GM21825 (cell line): Measurements from ENCODE around the gene ENOX1.

Experiments used
- ATAC-seq: cut with Tn5 transposase; IDR thresholded peaks from one replicate; pipeline ENCODE4 v1.9.1; 2021; ENCODE audit warnings: mild to moderate bottlenecking, moderate library complexity; ENCODE audit not compliant: unreplicated experiment

The ENOX1 gene

GRCh38 chr13:43269037-43269481, 517.7 kb downstream of the ENOX1 start:
- no peak for ATAC-seq

GRCh38 chr13:43268632-43269031, 518.1 kb downstream of the ENOX1 start:
- no peak for ATAC-seq

- no peak for ATAC-seq
These were observed 518.9 kb downstream of the ENOX1 start for GRCh38 chr13:43267916-43268315.

DNA sequence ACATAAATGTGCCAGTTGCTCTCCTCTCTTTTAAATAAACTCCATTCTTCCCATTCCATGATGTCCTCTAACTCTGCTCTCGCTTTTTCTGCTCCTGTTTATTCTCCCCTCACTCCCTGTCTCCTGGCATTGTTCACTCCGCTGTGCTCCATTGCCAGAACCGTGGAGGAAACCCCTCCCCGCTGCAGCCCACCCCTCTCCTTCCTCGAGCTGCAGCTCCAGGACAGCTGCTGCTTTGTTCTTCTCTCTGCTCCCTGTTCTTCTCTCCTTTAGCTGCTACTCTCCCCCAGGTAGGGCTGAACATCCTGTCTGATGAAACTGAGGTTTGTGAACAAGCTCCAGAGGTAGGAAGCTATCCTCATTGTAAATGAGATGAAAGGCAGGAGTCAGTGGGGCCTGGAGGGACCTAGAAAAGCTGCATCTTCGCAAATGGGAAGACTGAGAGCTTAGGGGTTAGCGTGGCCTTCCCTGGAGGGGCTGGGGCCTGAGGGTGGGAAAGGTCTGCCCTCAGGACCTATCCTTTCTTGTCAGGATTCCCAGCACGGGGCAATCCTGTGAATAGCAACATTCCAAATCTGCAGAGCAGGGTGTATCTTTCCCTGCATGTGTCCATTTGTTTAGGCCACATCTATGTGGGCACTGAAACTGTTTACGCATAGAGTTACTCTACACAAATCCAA, 519.7 kb downstream of the ENOX1 start:
- ATAC-seq = no peak

DNA sequence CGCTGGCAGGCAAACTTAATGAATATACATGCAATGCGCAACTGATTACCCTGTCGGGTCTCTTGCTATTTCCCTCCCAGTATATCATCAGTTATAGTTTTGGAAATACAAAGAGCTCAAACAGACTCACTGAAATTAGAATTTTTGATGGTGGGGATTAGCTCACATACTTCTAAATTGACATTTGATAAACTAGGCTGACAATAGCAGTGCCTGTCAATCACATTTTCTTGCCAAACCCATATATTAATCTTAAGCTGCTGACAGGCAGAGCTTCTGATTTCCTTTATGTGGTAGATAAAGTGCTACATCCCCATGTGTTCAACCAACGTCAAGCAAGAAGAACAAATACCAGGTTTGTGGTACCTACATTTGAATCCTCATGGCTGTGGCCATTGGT, 521.7 kb downstream of the ENOX1 start:
- no peak for ATAC-seq

DNA sequence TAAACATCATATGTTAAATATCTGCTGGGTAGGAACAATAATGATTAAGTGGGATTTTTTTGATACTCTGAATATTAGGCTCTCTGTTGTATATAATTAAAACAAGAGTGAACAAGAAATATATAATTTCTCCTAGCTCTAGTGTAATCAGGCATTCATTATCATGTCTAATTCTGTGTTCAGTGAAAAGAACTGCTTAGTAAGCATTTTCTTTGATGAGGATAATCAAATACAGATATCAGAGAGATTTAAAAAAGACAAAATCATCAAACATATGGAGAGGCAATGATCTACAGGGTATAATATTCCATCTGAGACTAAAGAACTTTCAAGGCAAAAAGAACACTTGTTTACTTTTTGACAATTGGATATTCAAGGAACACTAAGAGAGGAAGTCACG, 522.3 kb downstream of the ENOX1 start:
- ATAC-seq = no peak

GRCh38 chr13:43263047-43263446, 523.7 kb downstream of the ENOX1 start:
- no peak for ATAC-seq

DNA sequence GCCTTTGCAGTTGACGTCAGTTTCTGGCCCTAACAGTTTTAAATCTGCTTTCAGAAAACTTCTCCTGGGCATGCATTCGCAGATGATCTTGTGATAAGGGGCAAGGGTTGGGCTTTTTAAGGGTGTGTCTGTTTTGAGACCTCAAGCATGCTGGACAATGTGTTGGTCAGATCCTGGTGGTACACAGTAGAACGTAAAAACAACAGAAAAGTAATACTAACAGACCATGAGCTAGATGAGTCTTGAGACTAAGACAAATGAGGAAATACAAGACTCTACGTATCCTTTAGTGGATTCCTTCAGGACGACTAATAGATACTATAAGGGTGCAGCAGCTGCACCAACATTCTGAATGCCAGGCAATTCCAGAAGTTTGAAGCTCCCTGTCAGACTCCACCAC, 525.8 kb downstream of the ENOX1 start:
- ATAC-seq = no peak

DNA sequence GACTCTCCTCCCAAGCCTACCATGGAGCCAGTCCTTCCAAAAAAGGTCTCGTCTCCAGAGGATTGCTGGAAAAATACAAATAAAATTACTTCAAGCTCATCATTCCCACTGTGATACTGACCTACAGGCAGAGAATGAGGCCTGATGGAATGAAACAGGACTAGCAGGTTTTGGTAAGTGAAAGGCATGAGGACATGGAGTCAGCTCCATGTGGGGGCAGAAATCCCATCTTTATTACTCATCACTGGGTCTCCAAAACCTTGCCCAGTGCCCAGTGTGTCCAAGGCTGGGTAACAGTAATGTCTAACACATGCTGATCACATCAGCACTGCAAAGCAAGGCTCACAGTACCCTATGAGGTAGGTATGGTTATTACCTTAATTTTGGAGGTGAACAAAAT, 528.0 kb downstream of the ENOX1 start:
- no peak for ATAC-seq

GRCh38 chr13:43257765-43258164, 529.0 kb downstream of the ENOX1 start:
- no peak for ATAC-seq

- no peak for ATAC-seq
These were observed 534.8 kb downstream of the ENOX1 start for GRCh38 chr13:43251961-43252360.

DNA sequence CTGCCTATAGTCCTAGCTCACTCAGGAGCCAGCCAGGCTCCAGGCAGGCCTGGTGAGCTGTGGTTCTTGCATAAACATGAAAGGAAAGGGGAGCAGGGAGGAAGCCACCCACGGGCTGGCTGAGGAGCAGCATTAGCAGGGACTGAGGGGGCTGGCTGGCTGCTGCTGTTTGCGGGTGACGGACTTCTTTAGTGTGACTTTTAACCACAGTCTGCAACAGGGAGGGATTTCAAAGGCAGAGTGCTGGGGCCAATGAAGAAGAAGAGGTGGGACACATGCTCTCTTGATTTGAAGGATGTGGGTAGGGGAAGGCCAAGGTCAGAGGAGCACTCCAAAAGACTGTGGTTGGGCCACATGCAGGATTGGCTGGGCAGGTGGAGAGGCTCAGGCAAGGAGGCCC, 540.4 kb downstream of the ENOX1 start:
- no peak for ATAC-seq

GRCh38 chr13:43245374-43245964, 541.3 kb downstream of the ENOX1 start:
- ATAC-seq = no peak

DNA sequence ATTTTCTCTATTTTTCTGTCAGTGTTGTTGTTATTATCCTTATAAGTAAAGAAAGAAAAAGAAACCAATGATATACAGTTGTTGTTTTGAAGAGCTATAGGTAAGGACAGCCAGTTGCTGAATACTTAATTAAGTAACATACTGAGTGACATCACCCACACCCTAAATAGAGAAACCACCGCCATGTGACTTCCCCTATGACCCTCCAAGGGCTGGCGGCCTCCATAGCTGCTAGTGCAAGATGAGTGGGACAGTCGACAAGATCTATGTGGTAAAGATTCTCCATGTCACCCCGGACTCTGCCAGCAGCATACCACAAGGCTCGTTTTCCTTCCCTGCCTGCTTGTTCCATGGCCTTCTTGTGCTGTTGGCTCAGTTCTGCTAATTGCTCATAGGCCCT, 542.3 kb downstream of the ENOX1 start:
- ATAC-seq = no peak

DNA sequence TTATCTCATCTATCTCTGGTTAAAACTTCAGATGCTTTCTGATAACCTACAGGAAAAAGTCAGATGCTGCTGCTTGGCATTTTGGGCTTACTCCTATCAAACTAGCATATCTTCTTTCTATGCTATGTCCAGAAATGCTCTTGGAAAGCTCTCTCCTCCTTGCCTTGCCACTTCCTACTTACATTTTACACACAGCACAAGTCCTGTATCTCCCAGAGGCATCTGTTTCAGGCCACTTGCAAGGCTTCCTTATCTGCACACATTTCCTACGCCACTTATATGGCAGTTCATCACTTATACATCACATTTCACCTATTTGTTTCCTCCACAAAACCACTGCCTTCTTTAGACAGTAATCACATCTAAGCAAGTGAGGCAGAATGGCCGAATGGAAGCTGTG, 543.1 kb downstream of the ENOX1 start:
- ATAC-seq = no peak

GRCh38 chr13:43242040-43242439, 544.7 kb downstream of the ENOX1 start:
- ATAC-seq = no peak

GRCh38 chr13:43240278-43240677, 546.5 kb downstream of the ENOX1 start:
- ATAC-seq = peak; percentile 74

DNA sequence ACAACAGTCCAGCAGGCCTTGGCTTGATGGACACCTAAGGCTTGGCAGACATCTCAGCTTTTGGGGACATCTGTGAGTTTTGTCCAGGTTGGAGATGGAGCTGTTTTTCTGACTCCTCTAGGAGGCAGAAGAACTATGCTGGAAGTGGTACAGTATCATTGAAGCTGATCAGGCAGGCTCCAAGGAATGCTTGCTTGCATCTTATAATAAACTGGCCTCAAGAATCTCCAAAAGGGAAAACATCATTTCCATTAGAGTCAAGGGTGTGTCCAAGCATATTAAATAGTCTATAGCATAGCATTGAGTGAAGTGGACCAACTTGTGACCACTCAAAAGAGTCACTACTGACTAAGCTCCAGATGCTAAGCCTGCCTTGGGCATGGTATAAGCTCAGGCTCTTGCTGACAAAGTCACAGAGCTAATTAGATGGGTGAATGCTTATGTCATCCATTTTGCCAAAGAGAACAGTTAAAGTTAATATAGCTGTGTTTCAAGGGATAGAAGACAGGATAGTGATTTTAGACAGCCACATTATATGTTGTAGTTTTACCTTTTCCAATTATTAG, 547.4 kb downstream of the ENOX1 start:
- ATAC-seq = no peak

DNA sequence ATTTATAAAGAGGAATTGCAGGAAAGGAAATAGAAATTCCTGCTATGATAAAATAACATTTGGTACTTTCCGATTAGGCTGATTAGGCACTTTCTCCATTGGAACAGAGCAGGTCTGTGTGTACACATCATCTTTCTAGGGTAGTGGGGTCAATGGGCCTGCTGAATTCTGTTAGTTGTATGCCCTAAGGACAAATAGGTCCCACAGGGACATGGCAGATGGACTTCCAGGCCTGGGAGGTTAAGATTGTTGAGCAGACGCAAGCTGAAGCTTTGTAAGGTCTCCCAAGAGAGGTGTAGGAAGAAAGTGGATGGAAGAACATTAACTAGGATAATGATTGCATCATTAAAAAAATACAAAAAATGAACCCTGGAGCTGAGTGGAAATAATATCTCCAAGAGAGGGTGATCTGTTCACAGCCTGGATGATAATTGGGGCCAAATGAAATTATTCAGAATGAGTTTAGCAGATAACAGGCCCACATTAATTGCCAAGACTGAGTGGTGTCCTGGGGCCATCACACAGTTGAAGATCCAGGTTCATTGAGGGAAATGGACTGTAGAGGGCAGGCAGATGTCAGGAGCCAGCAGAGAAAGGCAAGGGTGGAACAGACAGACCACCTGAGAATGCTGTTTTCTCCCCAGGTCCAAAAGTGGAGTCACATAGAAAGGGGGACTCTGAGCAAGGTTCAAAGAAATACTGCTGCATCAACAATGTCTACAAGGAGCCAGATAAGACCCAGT, 548.3 kb downstream of the ENOX1 start:
- ATAC-seq = no peak

DNA sequence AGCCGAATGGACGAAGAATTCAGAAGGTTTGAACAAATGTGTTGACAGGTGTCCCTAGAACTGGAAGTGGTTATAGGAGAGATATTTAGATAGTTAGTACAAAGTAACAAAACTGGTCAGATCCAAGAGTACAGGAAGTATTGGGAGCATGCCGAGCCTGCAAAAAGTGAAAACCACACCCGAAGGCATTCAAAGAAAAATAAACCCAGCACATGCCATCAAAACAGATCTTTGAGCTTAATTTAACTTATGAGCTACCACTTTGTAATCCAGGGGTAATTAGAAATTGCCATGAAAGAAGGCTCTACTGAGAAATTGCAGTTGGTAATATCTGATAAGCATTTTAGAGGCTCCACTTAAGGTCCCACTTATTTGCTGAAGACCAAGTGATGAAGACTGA, 549.2 kb downstream of the ENOX1 start:
- no peak for ATAC-seq

DNA sequence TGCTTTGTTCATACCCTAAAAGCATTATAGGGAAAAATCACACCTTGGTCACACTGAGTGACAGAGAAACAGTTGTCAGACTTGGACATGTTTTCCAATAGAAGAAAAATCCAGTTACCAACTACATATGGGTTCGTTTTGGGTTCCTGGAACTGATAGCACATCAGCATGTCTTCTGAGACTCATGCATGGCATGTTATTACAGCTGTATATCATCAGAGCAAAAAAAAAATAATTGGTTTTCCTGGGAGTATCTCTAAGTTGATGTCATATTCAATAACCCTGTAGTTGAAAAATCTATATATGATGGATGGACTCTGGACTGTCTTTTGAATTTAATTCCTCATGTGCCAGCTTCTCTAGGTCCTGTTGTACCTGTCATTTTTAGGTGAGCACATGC, 551.7 kb downstream of the ENOX1 start:
- no peak for ATAC-seq

DNA sequence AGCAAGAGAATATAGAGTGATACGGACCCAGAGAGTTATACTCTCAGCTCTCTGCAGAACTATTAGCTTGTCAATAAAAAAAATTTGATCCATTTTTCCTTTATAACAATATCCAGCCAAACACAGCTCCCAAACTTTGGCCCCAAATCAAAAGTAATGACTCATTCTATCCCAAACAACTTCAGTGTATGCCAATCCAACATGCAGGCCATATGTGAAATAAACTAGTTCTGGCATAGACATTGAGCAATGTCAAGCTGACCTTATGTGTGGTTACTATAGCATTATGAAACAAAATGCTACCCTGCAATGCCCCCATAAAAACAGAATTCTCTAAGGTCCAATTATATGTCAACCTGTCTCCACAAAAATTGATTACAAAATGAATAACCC, 553.9 kb downstream of the ENOX1 start:
- ATAC-seq = no peak
